Prostate gland (tissue), 2 donors: ENCODE measurements around the gene TRA2B.

Source experiments
- POLR2AphosphoS5 ChIP-seq: sonication (generic); formaldehyde crosslinking; IDR thresholded peaks from one replicate; pipeline ENCODE4 v1.6.1; 2017; ENCODE audit warnings: antibody characterized with exemption
- TF ChIP-seq, protein P1 (sequence below), 4 experiments: fragments of 200-600 bp in 2 of 4; fragments of 450-650 bp in 2 of 4; sonication (generic) in 2 of 4; IDR thresholded peaks; 1 replicate in 3 of 4; 2 replicates in 1 of 4; pipeline ENCODE4 v1.5.1; 2016 to 2019; ENCODE audit warnings: antibody characterized with exemption in 4 of 4, mild to moderate bottlenecking in 2 of 4, moderate library complexity in 2 of 4

DNA sequence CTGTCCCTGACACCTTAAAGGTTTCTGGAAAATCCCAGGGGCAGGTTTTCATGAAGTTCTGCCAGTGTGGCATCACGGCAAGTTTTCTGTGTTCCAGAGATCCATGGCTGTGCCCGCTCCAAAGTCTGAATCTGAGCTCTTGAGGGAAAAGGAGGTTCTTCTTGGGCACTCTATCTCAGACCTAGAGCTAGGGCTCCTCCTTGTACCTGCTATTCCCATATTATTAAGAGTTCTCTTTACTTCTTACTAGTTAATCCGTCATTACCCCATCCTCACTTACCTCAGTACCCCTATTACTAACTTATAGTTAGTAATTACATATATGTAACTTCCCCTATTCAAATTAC lies 5.9 kb upstream of the TRA2B start:
- TF ChIP-seq, protein P1, sequence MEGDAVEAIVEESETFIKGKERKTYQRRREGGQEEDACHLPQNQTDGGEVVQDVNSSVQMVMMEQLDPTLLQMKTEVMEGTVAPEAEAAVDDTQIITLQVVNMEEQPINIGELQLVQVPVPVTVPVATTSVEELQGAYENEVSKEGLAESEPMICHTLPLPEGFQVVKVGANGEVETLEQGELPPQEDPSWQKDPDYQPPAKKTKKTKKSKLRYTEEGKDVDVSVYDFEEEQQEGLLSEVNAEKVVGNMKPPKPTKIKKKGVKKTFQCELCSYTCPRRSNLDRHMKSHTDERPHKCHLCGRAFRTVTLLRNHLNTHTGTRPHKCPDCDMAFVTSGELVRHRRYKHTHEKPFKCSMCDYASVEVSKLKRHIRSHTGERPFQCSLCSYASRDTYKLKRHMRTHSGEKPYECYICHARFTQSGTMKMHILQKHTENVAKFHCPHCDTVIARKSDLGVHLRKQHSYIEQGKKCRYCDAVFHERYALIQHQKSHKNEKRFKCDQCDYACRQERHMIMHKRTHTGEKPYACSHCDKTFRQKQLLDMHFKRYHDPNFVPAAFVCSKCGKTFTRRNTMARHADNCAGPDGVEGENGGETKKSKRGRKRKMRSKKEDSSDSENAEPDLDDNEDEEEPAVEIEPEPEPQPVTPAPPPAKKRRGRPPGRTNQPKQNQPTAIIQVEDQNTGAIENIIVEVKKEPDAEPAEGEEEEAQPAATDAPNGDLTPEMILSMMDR (IDR thresholded peaks at IDR 0.05): no peak
- no peak for TF ChIP-seq POLR2AphosphoS5
